Activated CD4-positive, CD25-positive, alpha-beta regulatory T cell treated with anti-CD3 and anti-CD28 coated beads, Interleukin-2, amount 50 U/mL, for 24 hours (primary cell): Measurements from ENCODE around the gene ELAVL3.
"Not testable (repeated sequence)": the region's sequence is repeated elsewhere in the genome, so short reads cannot be mapped to it uniquely, and the experiment has no call there.

Experiments
- ATAC-seq, 2 donors: fragments of 150-1000 bp; cut with Tn5 transposase; one replicate each; pipeline ENCODE4 v1.10.0; 2021; ENCODE audit warnings: mild to moderate bottlenecking in 1 of 2, moderate library complexity in 1 of 2

The ELAVL3 gene

GRCh38 chr19:11435833-11436313, 45.0 kb downstream of the ELAVL3 start:
- no peak for ATAC-seq

GRCh38 chr19:11435057-11435832, 45.6 kb downstream of the ELAVL3 start, which contains the start of the genes ODAD3 and PRKCSH:
TSS of gene ODAD3 (minus strand) at chr19:11435121. CDS start at chr19:11435016, 105 bp downstream.
TSS of gene PRKCSH (plus strand) at chr19:11435635. CDS start at chr19:11436118, 483 bp downstream.
- ATAC-seq = peak; percentile 95

- peak; percentile 0 to 2 for ATAC-seq
Measured at GRCh38 chr19:11434703-11435056, 46.2 kb downstream of the ELAVL3 start.

- not testable (repeated sequence) for ATAC-seq
Measured at GRCh38 chr19:11433526-11433925, 47.3 kb downstream of the ELAVL3 start.

GRCh38 chr19:11426656-11427055, 54.2 kb downstream of the ELAVL3 start:
- no peak for ATAC-seq

- no peak for ATAC-seq
Measured at GRCh38 chr19:11425719-11426457, 55.0 kb downstream of the ELAVL3 start.

GRCh38 chr19:11423791-11424181, 57.1 kb downstream of the ELAVL3 start:
- ATAC-seq = no peak

- no peak for ATAC-seq
Measured at GRCh38 chr19:11423164-11423790, 57.6 kb downstream of the ELAVL3 start.

- peak; percentile 65 to 72 for ATAC-seq
Measured at GRCh38 chr19:11422163-11423065, 58.4 kb downstream of the ELAVL3 start.

- peak; percentile 45 to 46 for ATAC-seq
Measured at GRCh38 chr19:11421371-11422098, 59.3 kb downstream of the ELAVL3 start.

- no peak for ATAC-seq
Measured at GRCh38 chr19:11420429-11421370, 60.1 kb downstream of the ELAVL3 start.

- ATAC-seq = no peak
Measured at GRCh38 chr19:11418549-11419506, 62.0 kb downstream of the ELAVL3 start, which contains the start of gene RGL3. TSS of gene RGL3 (minus strand) at chr19:11419314. CDS start at chr19:11419278, 36 bp downstream.

- no peak for ATAC-seq
Measured at GRCh38 chr19:11418094-11418548, 62.7 kb downstream of the ELAVL3 start.

GRCh38 chr19:11416346-11417052, 64.3 kb downstream of the ELAVL3 start:
- no peak for ATAC-seq

GRCh38 chr19:11414544-11414943, 66.3 kb downstream of the ELAVL3 start:
- ATAC-seq = no peak

GRCh38 chr19:11410682-11411081, 70.2 kb downstream of the ELAVL3 start:
- ATAC-seq = no peak

- no peak for ATAC-seq
Measured at GRCh38 chr19:11408591-11408990, 72.3 kb downstream of the ELAVL3 start.

- ATAC-seq = not testable (repeated sequence)
Measured at GRCh38 chr19:11406703-11407236, 74.1 kb downstream of the ELAVL3 start.
